ENCODE data around the gene SUSD5.

SUSD5 gene

DNA sequence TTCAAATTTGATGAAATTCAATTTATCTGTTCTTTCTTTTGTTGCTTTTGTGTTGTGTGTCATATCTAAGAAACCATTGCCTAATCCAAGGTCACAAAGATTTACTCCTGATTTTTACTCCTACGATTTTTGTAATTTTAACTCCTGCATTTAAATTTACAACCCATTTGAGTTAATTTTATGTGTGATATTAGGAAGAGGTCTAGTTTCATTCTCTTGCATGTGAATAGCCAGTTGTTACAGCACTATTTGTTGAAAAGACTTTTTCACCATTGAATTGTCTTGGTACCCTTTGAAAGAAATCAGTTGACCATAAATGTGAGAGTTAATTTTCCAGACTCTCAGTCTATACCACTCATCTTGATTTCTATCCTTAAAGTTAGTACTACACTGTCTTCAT, 80.9 kb downstream of the SUSD5 start:
- Histone ChIP-seq H3K4me2 (ENCODE audit: low read length) (no peak overlapping the region), H3K79me2 (no peaks in the 10 kb centered on the region), H3K9me3 (ENCODE audit: control insufficient read depth, low read length) (no peaks in the 10 kb centered on the region), H3K36me3 (ENCODE audit: control insufficient read depth, insufficient read depth, low read length) (no peaks in the 10 kb centered on the region), H3K27ac (no peak overlapping the region), H3K27me3 (ENCODE audit: control insufficient read depth, insufficient read depth, low read length) (no peaks in the 10 kb centered on the region), H3K4me3 (ENCODE audit: low read depth, low read length) (no peak overlapping the region), H2AFZ (no peak overlapping the region), H3K4me1 (no peaks in the 10 kb centered on the region), H3K9ac (no peak overlapping the region)
- TF ChIP-seq, protein P1, sequence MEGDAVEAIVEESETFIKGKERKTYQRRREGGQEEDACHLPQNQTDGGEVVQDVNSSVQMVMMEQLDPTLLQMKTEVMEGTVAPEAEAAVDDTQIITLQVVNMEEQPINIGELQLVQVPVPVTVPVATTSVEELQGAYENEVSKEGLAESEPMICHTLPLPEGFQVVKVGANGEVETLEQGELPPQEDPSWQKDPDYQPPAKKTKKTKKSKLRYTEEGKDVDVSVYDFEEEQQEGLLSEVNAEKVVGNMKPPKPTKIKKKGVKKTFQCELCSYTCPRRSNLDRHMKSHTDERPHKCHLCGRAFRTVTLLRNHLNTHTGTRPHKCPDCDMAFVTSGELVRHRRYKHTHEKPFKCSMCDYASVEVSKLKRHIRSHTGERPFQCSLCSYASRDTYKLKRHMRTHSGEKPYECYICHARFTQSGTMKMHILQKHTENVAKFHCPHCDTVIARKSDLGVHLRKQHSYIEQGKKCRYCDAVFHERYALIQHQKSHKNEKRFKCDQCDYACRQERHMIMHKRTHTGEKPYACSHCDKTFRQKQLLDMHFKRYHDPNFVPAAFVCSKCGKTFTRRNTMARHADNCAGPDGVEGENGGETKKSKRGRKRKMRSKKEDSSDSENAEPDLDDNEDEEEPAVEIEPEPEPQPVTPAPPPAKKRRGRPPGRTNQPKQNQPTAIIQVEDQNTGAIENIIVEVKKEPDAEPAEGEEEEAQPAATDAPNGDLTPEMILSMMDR (IDR thresholded peaks at IDR 0.05), result no peak

DNA sequence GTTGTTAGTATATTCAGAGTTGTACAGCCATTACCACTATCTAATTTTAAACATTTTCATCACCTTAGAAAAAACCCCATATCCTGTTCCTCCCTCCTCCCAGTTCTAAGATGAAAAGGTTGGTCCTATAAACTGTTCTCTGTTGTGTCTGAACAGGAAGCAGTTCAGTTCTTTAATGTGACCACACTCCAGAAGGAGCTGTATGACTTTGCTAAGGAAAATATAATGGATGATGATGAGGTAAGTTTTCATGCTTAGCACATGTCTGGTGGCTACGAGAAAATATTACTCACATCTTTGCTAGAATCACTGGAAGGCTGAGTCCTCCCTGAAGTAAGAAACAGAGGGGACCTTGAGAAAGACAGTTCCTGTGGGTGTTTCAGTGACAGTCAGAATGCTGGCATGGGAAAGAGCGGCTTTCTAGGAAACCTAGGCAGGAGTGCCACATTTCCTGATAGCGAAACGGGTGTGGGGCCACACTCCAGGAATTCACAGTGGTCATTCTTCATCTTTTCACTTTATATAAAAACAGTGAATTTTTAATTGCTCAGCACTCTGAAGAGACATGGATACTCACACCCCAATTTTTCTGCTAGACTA, 84.5 kb downstream of the SUSD5 start:
- H3K4me1 ChIP-seq, result peaks cover 7% of the 10 kb centered on the region
- no peaks in the 10 kb centered on the region for H3K36me3 ChIP-seq (ENCODE audit: control insufficient read depth, insufficient read depth, low read length)
- no peak overlapping the region for H2AFZ ChIP-seq
- H3K27me3 ChIP-seq (ENCODE audit: control insufficient read depth, insufficient read depth, low read length), result no peaks in the 10 kb centered on the region
- no peak overlapping the region for H3K9ac ChIP-seq
- H3K4me2 ChIP-seq (ENCODE audit: low read length), result no peak overlapping the region
- H3K9me3 ChIP-seq (ENCODE audit: control insufficient read depth, low read length), result no peaks in the 10 kb centered on the region
- TF ChIP-seq, protein P1 (IDR thresholded peaks at IDR 0.05), result no peak
- H3K79me2 ChIP-seq, result no peaks in the 10 kb centered on the region
- H3K27ac ChIP-seq, result no peak overlapping the region
- no peak overlapping the region for H3K4me3 ChIP-seq (ENCODE audit: low read depth, low read length)

DNA sequence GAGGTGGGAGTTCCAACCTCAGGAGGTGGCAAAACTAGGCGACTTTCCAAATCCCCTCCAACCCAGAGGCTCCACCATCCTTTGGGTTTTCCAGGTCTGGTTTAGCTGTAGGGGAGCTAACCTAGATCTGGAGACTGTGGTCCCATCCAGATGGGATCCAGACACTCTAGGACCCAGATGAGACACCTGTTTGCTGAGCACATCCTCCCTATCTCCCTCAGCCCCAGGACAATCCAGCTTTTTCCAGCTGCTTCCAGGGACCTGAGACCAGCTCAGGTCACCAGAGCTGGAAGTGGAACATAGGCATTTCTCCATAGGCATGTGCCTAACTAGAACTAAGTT, 86.6 kb downstream of the SUSD5 start:
- no peak overlapping the region for H3K27ac ChIP-seq
- H3K9me3 ChIP-seq (ENCODE audit: control insufficient read depth, low read length), result no peaks in the 10 kb centered on the region
- no peak overlapping the region for H3K9ac ChIP-seq
- H3K36me3 ChIP-seq (ENCODE audit: control insufficient read depth, insufficient read depth, low read length), result no peaks in the 10 kb centered on the region
- no peak overlapping the region for H3K4me2 ChIP-seq (ENCODE audit: low read length)
- TF ChIP-seq, protein P1 (IDR thresholded peaks at IDR 0.05), result no peak
- no peak overlapping the region for H3K4me3 ChIP-seq (ENCODE audit: low read depth, low read length)
- peaks cover 7% of the 10 kb centered on the region for H3K4me1 ChIP-seq
- H3K27me3 ChIP-seq (ENCODE audit: control insufficient read depth, insufficient read depth, low read length), result no peaks in the 10 kb centered on the region
- H2AFZ ChIP-seq, result no peak overlapping the region
- H3K79me2 ChIP-seq, result no peaks in the 10 kb centered on the region

DNA sequence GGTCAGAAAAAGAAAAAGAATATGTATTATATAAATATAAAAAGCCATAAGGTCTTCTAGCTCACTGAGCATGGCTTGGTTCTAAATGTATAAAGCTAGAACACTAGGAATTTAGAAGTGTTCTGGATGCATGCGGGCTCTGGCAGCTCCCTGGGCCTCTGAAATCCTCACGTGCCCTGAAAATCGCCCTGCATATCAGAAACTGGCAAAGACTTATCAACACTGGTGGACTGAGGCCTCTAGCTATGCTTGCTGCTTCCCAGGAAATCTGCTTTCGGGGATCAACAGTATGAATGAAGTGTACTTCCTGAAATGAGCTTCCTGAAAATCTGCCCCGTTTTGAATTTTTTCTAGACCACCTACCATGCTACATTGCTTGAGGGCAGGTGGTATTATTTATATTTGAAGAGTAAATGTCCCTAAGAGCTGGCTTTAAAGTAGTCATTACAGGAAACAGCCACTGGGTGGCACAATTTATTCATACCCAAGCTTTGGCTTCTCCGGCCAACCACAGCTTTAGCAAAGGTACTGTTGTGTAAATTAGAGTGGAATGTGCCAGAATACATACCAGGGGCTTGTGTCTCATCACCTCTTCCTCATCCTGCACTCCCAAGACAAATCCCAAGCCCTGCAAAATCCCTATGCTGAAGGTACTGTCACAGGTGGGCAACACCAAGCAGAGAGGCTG, 87.1 kb downstream of the SUSD5 start:
- H3K9ac ChIP-seq, result no peak overlapping the region

More for the DNA sequence above, 87.1 kb downstream of the SUSD5 start:
- H3K36me3 ChIP-seq (ENCODE audit: control insufficient read depth, insufficient read depth, low read length), result no peaks in the 10 kb centered on the region
- no peaks in the 10 kb centered on the region for H3K27me3 ChIP-seq (ENCODE audit: control insufficient read depth, insufficient read depth, low read length)
- H2AFZ ChIP-seq, result no peak overlapping the region
- peaks cover 7% of the 10 kb centered on the region for H3K4me1 ChIP-seq
- H3K4me3 ChIP-seq (ENCODE audit: low read depth, low read length), result no peak overlapping the region
- no peak overlapping the region for H3K4me2 ChIP-seq (ENCODE audit: low read length)
- no peak overlapping the region for H3K27ac ChIP-seq
- no peaks in the 10 kb centered on the region for H3K79me2 ChIP-seq
- H3K9me3 ChIP-seq (ENCODE audit: control insufficient read depth, low read length), result no peaks in the 10 kb centered on the region
- TF ChIP-seq, protein P1 (IDR thresholded peaks at IDR 0.05), result peak; percentile 88
